ENCODE results near the gene VAV2.

Gene VAV2

GRCh38 chr9:133730994-133731715 is 261.0 kb downstream of the VAV2 start:
- no peak overlapping the region for H3K4me3 ChIP-seq (ENCODE audit: low read depth, low read length)
- no peak for DNase-seq (ENCODE audit: low read depth)
- in situ Hi-C loops (cut with HindIII; ENCODE audit: low sequenced_read_pairs) = no loop called here
- TF ChIP-seq CTCF (IDR thresholded peaks at IDR 0.05; ENCODE audit: low read depth, low read length, missing control alignments) = no peak

DNA sequence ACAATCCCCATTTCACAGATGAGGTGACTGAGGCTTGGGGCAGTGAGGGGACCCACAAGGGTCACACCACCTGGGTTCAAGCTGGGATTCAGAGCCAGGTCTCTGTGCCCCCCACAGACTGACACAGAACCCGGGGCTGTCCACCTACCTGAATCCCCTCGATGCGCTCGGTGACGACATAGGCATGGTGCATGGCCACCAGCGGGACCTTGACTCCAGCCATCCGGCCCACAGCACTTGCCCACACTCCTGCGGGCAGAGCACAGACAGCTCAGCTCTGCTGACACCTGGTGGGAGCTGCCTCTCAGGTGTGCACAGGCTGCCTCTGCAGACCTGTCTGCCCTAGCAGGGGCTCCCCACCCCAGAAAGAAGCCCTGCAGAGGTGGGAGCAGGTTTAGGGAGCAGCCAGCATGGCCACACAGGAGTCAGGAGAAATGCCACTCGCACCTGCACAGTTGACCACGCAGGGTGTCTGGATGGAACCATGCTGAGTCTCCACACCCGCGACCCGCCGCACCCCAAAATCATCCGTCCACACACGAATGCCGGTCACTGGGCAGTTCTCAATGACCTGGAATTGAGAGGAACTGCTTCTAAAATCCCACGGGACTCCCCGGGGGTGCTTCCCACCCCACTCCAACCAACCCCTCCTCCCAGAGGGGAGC is 262.4 kb downstream of the VAV2 start:
- TF ChIP-seq CTCF (IDR thresholded peaks at IDR 0.05; ENCODE audit: low read depth, low read length, missing control alignments) = no peak
- DNase-seq (ENCODE audit: low read depth) = no peak
- no peak overlapping the region for H3K4me3 ChIP-seq (ENCODE audit: low read depth, low read length)
- in situ Hi-C loops (cut with HindIII; ENCODE audit: low sequenced_read_pairs) = no loop called here

- no peak overlapping the region for H3K4me3 ChIP-seq (ENCODE audit: low read depth, low read length)
- TF ChIP-seq CTCF (IDR thresholded peaks at IDR 0.05; ENCODE audit: low read depth, low read length, missing control alignments) = no peak
- in situ Hi-C loops (cut with HindIII; ENCODE audit: low sequenced_read_pairs) = no loop called here
- DNase-seq (ENCODE audit: low read depth) = no peak
These were observed 263.1 kb downstream of the VAV2 start for GRCh38 chr9:133728856-133729616.

DNA sequence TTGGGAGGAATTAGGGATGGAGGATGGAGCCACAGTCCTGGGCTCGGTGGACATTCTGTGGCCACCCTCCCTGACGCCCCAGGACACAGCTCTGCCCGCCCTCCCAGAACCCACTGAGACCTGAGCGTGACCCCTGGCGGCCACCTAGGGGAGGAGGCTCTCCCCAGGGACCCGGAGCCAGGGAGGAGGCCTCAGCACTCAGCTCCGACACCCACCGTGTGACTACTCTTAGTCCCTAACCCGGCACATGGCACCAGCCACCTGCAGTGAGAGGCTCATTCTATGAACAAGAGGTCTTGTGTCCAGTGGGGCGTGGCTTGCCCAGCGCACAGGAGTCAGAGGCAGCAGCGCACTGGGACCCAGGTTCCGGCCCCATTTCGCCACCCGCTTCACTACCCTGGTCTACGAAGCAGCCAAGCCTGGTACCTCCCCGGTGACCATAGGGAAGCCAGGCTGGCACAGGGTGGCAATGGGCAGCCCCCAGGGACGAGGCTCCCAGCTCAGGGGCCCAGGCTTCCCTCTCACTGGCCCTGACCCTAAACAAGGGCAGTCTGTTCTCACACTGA is 264.2 kb downstream of the VAV2 start:
- in situ Hi-C loops (cut with HindIII; ENCODE audit: low sequenced_read_pairs) = no loop called here
- no peak for DNase-seq (ENCODE audit: low read depth)
- no peak overlapping the region for H3K4me3 ChIP-seq (ENCODE audit: low read depth, low read length)
- TF ChIP-seq CTCF (IDR thresholded peaks at IDR 0.05; ENCODE audit: low read depth, low read length, missing control alignments) = no peak

GRCh38 chr9:133727277-133727875 is 264.7 kb downstream of the VAV2 start:
- in situ Hi-C loops (cut with HindIII; ENCODE audit: low sequenced_read_pairs) = no loop called here
- no peak for TF ChIP-seq CTCF (IDR thresholded peaks at IDR 0.05; ENCODE audit: low read depth, low read length, missing control alignments)
- no peak for DNase-seq (ENCODE audit: low read depth)
- no peak overlapping the region for H3K4me3 ChIP-seq (ENCODE audit: low read depth, low read length)

Data from astrocyte of the cerebellum (primary cell).